RPMI7951 (cell line): ENCODE measurements around the gene PRDX6. TPM values are rescaled to one million over a fixed set of nuclear protein-coding genes. Genes with fewer than 3 reads are reported as not detected.
"Not testable (repeated sequence)": the region's sequence is repeated elsewhere in the genome, so short reads cannot be mapped to it uniquely, and the experiment has no call there.

ENCODE experiments used
- DNase-seq: peaks from one replicate; pipeline ENCODE4 v3.0.0-alpha.2; 2012; ENCODE audit warnings: low read depth
- total RNA-seq: library from RNA; depleted of rRNA; stranded (reverse); fragments of >200 nt; shearing (Covaris generic); gene quantifications from 2 replicates; pipeline ENCODE4 v1.2.3, GENCODE V29; 2014

PRDX6 gene
- total RNA-seq, 1 experiment from 2014 or later, result 355 TPM

DNA sequence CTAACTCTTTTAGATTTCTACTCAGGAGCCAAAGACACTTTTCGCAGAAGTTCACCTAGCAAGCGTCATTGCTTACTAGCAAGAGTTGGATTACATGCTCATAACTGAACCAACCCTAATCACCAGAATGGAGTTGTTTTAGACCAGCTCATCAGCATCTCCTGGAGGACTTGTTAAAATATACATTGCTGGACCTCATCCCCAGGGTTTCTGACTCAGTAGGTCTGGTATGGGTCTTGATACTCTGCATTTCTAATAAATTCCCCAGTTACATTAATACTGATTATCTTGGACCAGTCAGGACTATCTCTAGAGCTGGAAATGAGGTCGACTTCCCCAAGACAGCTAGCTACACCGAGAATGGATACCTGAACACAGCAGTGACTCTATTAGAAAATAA is 9.7 kb upstream of the PRDX6 start:
- no peak for DNase-seq

DNA sequence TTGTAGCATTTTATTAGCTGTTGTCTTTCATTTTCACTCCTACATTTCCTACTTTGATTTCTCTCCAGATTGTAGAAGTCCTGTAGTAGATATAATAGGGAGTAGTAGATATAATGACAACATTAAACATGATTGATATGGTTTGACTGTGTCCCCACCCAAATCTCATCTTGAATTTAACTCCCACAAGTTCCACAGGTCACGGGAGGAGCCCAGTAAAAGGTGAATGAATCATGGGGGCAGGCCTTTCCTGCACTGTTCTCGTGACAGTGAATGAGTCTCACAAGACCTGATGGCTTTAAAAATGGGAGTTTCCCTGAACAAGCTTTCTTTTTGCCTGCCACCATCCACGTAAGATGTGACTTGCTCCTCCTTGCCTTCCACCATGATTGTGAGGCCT is 7.5 kb upstream of the PRDX6 start:
- DNase-seq, result no peak

DNA sequence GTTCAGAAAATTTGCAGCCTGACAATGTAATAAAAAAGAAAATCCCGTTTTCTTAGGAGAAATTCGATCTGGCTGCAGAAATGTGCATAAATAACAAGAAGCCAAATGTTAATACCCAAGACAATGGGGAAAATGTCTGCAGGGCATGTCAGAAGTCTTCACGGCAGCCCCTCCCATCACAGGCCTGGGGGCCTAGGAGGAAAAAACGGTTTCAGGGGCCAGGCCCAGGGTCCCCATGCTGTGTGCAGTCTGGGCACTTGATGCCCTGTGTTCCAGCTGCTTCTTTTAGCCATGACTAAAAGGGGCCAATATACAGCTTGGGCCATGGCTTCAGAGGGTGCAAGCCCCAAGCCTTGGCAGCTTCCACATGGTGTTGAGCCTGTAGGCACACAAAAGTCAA is 6.5 kb upstream of the PRDX6 start:
- no peak for DNase-seq

DNA sequence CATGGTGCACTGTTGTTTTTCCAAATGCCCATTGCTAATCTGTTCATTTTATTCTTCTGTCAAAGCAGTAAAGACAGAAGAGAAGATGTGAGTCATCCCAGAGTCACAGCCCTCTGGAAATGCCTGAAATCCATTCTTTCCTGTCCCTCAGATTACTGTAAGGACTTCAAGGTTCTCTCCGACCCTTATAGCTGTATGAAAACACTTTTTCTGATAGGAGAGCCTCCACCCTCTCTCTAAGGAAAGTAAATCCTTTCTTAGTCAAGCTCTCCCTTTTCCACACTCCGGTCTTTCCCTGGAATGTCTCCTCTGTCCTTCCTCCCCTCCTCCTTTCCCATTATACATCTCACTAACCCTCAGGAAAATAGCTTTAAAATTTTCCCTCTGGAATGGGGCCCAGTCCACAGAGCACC is 3.5 kb upstream of the PRDX6 start:
- peak; percentile 74 for DNase-seq

DNA sequence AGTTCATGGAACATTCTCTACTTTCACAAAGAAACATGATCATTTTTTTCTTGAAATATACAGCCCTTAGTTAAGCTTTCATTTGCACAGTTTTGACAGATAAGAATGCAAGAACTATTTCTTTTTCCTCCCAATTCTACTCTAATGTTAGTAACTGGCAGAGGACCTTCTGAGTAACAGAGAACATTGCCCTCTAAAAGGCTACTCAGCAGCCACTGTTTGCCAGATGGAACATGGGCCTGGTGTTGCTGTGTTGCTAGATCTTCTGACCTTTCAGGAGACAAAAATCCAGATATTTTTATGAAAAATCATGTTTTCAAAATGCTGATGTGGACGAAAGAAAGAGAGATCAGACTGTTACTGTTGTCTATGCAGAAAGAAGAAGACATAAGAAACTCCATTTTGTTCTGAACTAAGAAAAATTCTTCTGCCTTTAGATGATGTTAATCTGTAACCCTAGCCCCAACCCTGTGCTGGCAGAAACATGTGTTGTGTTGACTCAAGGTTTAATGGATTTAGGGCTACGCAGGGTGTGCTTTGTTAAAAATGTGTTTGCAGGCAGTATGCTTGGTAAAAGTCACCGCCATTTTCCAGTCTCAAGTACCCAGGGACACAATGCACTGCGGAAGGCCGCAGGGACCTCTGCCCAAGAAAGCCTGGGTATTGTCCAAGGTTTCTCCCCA is 2.9 kb upstream of the PRDX6 start:
- no peak for DNase-seq

DNA sequence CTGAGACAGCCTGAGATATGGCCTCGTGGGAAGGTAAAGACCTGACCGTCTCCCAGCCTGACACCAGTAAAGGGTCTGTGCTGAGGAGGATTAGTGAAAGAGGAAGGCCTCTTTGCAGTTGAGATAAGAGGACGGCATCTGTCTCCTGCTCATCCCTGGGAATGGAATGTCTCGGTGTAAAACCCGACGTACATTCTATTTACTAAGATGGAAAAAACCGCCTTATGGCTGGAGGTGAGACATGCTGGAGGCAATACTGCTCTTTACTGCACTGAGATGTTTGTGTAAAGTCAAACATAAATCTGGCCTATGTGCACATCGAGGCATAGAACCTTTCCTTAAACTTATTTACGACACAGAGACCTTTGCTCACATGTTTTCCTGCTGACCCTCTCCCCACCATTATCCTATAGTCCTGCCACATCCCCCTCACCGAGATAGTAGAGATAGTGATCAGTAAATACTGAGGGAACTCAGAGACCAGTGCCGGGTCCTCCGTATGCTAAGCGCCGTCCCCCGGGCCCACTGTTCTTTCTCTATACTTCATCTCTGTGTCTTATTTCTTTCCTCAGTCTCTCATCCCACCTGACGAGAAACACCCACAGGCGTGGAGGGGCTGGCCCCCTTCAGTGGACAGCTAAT is 2.2 kb upstream of the PRDX6 start:
- DNase-seq, result not testable (repeated sequence)

DNA sequence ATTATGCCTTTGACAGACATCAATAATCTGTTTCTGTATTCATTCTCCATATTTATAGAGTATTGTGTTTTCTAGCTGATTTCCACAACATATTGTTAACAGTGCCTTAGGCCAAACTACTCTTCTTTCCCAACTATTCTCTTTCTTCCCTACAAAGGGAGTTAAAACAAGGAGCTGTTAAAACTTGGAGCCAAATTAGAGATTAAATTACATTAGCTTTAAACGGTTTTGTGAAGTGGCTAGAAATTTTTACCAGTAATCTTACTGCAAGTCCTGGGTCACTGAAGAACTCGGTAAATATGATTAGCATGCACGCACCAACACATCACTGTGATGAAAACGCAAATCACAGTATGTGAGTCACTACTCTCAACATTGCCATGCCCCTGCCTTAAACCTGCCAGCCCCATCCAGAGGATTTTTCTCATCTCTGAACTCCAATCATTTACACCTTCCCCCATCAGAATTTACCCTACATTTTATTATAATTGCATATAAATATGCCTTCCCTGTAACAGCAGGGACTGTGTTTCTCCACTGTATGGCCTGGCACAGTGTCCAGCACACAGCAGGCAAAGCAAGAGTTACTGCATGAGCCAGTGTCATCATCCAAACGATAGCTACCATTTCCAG is 1.5 kb upstream of the PRDX6 start:
- peak; percentile 53 for DNase-seq

DNA sequence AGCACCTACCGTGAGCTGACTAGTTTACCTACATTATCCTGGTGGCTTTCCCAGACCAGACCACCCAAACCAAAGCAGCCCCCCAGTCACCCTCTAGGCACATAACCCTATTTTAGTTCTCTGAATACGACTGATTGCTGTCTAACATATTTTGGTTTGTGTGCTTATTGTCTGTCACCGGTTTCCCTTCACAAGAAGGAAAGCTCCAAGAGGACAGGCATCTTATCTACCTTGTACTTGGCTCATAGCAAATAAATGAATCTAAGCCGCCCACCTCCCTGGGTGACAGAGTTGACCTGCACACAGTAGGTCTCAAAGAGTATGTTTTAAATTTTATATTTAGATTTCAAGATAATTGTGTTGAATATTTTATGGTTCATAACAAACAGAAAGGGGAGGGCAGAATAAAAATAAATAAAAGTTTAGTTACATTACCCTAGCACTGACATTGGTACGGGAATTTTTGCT is 904 bp upstream of the PRDX6 start:
- DNase-seq, result no peak

DNA sequence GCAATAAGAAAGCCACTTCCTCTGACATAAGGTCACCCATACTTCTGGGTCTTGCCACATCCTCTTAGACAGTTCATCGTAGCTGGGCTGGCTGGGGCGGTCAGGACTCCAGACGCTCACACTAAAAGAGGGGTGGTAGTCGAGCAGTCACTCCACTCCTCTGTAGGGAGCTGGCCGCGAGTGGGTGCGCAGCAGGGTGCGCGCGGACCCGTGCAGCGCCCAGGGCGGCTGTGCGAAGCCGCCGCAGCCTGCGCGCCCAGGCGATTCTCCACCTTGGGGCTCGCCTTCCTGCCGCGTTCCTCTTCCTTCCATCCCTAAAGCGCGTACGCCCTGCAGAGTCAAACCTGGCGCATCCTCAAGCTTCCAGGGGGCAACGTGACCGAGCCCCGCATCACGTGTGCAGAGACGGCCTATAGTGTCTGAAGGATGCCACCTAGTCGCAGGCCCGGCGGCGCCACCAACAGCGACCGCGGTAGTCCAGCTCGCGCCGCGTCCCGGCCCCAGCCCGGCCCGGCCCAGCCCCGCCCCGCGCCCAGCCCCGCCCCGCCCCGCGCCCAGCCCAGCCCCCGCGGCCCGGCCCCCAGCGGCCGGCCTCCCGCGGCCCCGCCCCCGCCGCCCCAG is 360 bp upstream of the PRDX6 start:
- peak; percentile 93 for DNase-seq

DNA sequence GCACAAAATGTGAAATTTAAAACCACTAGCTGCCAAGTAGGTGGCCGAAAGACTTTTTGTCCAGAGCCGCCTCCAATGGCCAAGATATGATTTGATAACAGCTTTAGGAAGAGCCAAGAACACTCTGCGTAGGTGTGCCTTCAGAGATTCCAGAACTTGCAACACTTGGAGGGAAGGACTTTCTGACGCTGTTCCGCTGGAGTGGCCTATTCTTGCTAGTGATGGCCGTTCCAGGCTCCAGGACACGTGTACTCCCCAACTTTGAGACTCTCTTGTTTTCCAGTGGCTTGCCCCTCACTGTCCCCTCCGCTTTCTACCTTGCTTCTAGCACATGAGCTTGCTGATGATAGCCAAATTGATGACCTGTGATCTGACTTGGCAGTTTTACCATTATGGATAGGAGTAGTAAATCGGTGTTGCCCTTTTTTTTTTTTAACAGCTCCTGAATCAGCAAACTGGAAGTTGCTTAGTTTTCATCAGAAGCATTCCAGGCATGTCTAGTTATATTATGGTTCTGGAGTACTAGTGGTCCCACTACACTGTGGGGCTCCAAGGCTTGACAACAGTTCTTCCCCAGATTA is 1.0 kb downstream of the PRDX6 start:
- DNase-seq, result peak; percentile 69

DNA sequence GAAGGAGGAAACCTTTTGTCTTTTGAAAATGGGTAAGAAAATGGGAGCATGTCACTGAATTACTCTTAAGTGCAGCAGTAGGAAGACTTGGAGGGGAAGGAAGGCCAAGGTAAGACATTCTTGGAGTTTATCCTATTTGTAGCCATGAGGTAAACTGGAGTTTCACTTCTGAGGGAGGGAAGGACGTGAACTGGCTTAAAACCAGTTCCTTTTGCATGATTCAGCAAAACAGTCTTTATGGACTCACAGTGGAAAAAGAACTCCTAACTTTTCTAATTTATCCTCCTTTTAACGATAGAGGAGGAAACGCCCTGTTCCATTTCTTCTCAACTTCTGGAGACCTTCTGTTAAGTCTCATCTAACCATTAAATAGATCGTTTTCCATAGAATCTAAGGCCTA is 2.5 kb downstream of the PRDX6 start:
- peak; percentile 14 for DNase-seq

DNA sequence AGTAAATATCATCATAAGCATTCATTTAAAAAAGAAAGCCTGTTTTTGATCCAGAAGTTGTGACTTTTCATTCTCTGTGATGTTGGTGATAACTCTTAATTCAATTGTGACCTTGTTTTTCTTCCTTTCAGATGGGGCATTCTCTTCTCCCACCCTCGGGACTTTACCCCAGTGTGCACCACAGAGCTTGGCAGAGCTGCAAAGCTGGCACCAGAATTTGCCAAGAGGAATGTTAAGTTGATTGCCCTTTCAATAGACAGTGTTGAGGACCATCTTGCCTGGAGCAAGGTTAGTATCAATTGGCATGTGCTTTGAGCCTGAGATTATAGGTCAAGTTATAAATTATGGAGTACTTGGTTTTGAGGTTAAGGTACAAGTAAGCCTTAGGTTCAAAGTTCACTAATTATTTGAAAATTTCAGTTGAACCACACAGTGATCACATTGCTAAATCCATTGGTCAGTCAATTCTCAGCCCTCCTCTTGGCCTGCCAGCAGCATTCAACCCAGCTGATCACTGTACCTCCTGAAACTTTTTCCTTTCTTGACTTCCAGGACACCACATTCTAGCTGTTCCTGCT is 4.1 kb downstream of the PRDX6 start:
- no peak for DNase-seq

DNA sequence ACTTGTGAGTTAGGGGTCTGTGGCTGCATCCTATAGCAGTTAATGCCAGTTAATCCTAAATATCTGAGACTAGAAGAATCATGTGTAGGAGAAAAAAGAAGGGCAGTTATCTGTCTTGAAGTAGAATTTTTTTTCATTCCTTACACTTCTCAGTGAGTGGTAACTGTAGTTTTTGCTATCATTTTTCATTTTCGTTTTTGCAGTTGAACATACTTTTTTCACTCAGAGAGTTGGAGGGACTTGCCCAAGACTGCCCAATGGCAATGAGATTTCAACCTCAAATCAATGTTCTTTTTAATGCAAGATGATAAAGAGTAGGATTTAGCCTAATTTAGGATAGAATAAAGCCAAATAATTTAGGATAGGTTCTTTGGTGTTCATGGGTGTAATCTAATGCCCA is 5.5 kb downstream of the PRDX6 start:
- no peak for DNase-seq

DNA sequence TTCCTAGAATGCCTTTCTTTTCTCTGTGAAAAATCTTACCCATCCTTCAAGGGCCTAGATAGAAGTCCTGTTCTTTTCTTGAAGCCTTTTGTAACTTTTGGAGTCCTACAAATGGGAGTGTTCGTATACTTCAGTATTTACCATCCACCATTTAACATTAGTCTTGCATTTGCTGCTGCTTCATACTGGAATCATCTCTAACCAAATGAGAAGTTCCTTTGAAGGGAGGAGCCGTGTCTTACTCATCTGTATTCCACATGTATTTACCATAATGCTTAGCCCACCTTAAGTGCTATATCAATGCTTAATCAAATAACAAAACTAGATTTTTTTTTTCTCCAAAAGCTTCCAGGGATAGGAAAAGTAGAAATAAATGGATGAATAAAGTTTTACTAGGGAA is 7.1 kb downstream of the PRDX6 start:
- DNase-seq, result no peak

DNA sequence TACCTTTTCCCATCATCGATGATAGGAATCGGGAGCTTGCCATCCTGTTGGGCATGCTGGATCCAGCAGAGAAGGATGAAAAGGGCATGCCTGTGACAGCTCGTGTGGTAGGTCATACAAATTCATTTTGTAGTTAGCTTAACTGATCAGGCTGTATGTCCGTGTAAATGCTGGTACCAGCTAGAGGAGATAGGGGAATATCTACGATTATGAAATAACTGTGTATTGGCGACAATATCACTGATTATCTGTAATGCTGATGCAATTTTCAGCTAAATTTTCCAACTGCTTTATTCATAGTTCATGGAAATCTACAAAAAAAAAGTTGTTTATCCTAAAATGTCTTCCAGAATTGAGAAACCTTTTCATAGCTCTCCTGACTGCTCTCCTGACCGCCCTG is 8.3 kb downstream of the PRDX6 start:
- no peak for DNase-seq

DNA sequence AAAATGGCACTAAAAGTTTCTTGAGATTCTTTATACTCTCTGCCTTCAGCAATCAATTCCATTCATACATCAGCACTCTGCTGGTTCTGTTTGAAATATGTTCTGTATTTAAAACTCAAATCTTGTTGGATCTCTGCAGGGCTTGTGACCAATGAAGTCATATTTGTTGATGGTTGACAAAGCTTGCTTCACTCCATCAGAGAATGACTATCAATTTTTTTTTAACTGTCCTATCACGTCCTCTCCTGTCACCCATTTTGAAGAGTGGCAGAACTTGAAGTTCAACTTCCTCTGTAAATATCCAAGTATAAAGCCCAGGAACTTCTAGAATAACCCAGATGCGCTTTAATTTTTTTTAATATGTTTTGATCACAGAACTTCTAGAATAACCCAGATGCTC is 10.9 kb downstream of the PRDX6 start:
- DNase-seq, result no peak

DNA sequence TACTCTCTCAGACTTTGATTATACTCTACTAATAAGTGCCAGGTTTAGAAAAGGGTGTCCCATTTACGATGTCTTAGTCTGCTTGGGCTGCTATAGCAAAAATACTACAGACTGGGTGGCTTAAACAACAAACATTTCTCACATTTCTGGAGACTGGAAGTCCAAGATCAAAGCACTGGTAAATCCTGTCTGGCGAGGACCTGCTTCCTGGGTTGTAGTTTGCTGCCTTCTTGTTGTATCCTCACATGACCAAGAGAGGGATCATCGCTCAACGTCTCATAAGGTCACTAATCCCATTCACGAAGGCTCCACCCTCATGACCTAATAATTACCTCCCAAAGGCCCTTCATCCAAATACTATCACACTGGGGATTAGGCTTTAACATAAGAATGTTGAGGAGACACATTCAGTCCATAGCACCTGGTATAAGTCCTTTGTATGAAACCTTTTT is 12.0 kb downstream of the PRDX6 start:
- DNase-seq, result no peak

DNA sequence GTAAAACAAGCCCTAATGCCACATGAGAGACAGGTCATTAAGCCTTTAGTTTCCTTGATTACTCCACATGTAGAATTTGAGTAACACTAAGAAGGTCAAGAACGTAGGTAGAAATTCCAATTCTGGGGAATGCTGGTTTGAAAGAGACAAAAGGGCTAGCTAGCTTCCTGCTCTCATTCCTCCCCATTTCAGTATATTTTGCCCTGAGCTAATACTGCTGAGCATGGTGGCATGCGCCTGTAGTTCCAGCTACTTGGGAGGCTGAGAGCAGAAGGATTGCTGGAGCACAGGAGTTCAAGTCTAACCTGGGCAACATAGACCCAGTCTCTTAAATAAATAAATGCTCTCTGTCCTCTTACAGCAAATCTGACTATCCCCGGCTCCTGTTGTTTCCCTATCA is 12.8 kb downstream of the PRDX6 start:
- no peak for DNase-seq

DNA sequence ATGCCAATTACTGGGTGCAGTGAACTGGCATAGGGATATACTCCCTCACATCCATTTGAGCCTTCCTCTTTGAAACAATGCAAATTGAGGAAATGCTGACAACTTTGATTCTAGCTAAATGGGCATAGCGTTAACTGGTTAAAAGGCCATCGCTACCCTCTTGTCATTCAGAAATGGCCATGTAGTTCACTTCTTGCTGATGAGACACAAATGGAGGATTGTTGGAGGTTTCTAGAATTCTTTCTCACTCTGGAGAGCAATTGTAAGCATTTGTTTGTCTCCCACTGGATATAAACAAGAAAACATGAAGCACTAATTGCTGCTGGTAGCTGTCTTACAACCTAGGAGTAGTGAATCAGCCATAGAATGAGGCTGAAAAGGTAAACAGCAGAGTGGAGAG is 14.4 kb downstream of the PRDX6 start:
- DNase-seq, result no peak

DNA sequence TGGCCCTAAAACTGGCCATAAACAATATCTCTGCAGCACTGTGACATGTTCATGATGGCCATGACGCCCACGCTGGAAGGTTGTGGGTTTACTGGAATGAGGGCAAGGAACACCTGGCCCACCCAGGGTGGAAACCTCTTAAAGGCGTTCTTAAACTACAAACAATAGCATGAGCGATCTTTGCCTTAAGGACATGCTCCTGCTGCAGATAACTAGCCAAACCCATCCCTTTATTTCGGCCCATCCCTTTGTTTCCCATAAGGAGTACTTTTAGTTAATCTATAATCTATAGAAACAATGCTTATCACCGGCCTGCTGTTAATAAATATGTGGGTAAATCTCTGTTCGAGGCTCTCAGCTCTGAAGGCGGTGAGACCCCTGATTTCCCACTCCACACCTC is 16.0 kb downstream of the PRDX6 start:
- DNase-seq, result not testable (repeated sequence)

DNA sequence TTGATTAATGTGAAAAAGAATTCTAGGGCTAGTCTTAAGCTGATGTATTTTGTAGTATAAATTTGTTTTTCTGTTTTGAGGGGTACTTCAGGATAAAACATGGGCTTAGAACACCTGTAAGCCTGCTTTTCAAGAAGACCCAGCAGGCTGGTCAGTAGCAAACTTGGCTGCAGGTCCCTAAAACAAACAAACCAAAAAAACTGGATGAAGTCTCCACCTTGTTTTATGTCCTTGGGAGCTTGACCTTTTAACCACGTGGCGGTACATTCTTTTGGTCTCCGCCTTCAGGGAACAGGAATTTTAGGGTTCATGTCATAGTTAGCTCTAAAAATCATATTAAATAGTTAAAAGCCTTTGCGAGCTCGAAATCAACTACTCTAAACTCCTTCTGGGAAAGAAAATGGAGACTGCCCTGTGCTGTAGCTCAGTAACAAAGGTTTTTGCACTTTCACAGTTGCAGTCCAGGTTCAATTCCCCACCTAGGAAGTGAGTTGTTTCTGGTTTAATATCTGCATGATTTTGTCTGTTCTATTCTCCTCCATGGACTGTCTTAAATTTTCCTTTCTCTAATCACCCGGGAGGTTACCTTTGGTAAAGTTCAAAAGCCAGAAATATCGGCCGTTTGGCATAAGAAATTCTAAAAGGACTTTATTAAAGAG is 18.6 kb downstream of the PRDX6 start:
- DNase-seq, result no peak
